ENCODE measurements around the gene TOR1B.
A peak's percentile ranks its signal among the peaks of the same experiment; 100 is the strongest.
"Not testable (repeated sequence)": the region's sequence is repeated elsewhere in the genome, so short reads cannot be mapped to it uniquely, and the experiment has no call there.

Gene TOR1B

GRCh38 chr9:129802833-129803675 lies at the start of gene TOR1B:
Gene TOR1B (plus strand): TSS chr9:129803184. CDS start chr9:129803213, 29 bp downstream.
- DNase-seq = peak; percentile 92

- DNase-seq = no peak
These were observed 47.8 kb upstream of the TOR1B start for GRCh38 chr9:129755151-129755550.

- no peak for DNase-seq
These were observed 46.8 kb upstream of the TOR1B start for GRCh38 chr9:129756191-129756590.

DNA sequence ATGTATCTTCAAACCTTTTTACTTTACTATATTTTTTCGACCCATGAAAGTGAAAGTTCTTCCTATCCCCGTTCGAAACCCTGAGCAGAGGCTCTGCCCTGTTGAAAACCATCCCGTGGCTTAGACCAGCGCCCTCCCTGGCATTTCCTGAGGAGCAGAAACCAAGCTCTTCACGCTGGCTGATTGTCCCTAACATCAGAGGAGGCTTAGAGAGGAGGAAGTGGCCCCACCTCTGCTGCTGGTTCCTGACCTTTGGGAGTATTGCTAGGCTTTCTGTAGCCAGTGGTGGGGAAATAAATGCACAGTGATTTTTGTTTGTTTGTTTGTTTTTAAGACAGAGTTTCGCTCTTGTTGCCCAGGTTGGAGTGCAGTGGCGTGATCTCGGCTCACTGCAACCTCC lies 45.9 kb upstream of the TOR1B start:
- DNase-seq = no peak

- DNase-seq = no peak
These were observed 43.7 kb upstream of the TOR1B start for GRCh38 chr9:129759319-129759718.

- DNase-seq = no peak
These were observed 43.0 kb upstream of the TOR1B start for GRCh38 chr9:129759804-129760502.

DNA sequence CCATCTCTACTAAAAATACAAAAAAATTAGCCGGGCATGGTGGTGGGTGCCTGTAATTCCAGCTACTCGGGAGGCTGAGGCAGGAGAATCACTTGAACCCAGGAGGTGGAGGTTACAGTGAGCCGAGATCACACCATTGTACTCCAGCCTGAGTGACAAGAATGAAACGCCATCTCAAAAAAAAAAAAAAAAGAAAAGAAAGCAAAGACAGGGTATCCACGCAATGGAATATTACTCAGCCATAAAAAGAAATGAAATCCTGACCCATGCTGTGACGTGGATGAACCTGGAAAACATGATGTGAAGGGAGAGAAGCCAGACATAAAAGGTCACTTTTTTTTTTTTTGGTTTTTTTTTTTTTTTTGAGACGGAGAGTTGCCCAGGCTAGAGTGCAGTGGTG lies 42.2 kb upstream of the TOR1B start:
- not testable (repeated sequence) for DNase-seq

GRCh38 chr9:129761293-129761900 lies 41.6 kb upstream of the TOR1B start:
- DNase-seq = no peak

GRCh38 chr9:129761901-129762369 lies 41.0 kb upstream of the TOR1B start:
- no peak for DNase-seq

DNA sequence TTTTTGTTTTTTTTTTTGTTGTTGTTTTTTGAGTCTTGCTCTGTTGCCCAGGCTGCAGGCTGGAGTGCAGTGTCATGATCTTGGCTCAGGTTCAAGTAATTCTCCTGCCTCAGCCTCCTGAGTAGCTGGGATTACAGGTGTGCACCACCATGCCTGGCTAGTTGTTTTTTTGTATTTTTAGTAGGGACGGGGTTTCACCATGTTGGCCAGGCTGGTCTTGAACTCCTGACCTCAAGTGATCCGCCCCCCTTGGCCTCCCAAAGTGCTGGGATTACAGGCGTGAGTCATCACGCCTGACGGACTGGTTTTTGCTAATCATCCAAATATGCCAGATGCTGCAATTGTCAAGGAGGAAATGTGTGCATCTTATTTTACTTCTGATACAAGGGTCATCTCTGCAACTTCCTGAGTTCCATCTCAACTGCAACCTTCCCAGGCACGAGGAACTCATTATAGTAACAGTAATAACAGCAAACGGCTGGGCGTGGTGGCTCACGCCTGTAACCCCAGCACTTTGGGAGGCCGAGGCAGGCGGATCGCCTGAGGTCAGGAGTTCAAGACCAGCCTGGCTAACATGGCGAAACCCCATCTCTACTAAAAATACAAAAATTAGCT lies 40.5 kb upstream of the TOR1B start:
- not testable (repeated sequence) for DNase-seq

DNA sequence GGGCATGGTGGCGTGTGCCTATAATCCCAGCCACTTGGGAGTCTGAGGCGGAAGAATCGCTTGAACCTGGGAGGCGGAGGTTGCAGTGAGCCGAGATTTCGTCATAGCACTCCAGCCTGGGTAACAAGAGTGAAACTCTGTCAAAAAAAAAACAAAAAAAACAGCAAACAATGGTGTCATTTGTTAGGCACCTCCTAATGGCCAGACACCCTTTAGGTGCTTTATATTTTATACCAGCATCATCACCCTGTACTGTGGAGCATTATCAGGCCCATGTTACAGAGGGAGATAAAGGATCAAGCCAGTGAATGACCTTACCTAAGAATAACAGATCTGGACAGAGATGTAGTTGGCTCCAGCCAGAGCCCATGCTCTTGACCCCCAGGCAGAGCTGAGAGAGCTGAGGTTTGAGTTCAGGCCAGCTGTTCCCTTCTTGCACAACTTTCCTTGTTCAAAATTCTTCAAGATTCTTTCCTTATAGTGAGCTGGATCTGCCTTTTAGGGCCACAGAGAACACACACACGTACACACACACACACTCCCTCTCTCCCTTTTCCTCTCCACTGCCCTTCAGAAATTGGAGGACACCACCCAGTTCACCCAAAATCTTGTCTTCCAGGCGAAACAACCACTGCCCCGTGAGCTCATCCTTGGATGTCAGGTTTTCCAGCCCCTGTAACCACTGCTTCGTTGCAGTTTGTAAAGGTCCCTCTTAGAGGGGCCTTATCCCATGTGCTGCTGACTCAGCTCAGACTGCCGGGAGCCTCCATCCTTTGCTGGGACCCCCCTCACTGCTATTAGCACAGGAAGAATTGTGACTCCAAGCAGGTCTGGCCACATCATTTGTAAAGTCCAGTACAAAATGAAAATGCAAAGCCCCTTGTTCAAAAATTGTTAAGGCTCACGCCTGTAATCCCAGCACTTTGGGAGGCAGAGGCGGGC lies 39.7 kb upstream of the TOR1B start:
- DNase-seq = no peak

DNA sequence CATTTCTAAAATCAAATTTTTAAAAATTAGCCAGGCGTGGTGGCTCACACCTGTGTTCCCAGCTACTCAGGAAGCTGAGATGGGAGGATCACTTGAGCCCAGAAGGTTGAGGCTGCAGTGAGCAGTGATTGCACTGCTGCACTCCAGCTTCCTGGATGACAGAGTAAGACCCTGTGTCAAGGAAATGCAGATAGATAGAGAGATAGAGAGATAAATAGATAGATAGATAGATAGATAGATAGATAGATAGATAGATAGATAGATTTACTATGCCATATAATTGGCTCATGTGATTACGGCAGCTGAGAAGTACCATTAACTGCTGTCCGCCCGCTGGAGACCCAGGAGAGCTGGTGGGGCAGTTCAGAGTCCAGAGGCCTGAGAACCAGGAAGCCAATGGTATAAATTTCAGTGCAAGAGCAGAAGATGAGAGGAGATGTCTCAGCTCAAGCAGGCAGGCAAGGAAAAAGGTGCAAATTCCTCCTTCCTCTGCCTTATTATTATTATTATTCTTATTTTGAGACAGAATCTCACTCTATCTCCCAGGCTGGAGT lies 37.1 kb upstream of the TOR1B start:
- DNase-seq = no peak

DNA sequence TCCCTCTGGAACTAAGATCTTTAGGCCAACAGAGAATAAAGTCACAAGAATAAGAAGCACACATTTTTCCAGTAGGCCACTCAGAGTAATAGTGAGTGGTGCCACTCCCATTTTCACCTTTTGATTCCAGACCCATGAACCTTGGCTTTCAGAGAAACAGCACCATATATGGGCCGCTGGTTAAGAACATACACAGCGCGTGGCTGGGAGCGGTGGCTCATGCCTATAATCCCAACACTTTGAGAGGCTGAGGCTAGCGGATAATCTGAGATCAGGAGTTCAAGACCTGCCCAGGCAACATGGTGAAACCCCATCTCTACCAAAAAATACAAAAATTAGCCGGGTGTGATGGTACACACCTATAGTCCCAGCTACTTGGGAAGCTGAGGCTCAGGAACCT lies 34.5 kb upstream of the TOR1B start:
- no peak for DNase-seq

GRCh38 chr9:129769669-129770068 lies 33.3 kb upstream of the TOR1B start:
- DNase-seq = no peak

DNA sequence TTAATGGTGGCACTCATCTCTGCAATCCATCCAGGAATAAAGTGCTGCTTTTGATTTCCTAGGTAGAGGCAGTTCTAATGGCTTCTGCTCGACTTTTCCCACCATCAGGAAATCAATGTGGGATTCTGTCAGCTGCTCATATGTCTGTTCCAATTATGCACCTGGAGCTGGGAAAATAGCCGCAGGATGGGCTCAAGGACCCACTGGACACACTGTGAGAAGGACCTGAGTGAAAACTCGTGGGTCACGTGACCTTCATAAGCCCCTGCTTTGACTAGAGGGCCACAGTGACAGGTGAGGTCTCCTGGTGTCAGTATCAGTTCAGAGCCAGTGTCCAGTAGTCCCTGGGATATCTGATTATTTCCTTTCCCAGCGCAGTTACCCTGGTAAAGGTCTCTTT lies 32.2 kb upstream of the TOR1B start:
- no peak for DNase-seq

GRCh38 chr9:129773262-129774048 lies 29.5 kb upstream of the TOR1B start:
- DNase-seq = no peak

DNA sequence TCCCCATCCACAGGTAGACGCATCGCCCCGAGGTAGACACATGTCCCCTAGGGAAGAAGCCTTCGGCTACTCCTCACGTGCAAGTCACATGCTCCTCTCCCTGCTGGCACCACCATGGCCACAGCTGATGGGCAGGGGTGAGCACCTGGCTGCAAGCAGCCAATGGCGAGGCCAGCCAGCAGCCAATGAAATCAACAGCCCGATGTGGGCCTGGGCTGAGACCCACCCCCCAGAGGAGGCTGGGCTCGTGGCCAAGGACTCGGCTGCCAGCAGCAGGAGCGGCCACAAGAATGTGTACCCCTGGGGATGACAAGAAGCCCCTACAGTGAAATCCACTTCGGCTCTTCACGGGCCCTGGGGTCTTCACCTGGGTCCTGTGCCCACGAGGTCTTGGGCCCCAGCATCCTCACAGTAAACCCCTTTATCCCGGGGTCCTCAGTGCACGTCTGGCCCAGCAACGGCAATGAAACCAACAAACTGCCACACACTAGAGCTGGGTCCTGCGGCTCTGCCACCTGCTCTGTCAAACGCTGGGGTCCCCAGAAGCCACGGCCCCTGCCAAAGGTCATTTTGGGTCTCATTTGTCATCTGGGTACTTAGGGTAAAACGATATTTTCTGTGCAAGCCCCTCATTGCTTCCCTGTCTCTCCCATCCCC lies 28.1 kb upstream of the TOR1B start:
- no peak for DNase-seq

DNA sequence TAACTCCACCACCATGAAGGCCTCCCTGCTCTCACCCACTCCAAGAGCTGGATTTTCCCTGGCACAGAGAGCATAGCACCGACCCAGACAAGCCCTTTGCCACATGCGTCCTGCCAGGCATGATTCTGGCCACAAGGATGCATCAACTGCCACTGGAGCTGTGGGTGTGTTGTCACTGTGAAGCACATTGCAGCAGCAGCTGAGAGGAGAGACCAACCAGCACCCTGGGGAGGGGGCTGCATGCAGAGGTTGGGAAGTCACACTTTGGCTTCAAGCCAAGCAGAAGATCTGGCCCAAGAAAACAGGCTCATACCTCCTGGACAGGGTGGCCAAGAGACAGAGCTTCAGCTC lies 27.6 kb upstream of the TOR1B start:
- no peak for DNase-seq

GRCh38 chr9:129776096-129776495 lies 26.9 kb upstream of the TOR1B start:
- not testable (repeated sequence) for DNase-seq

- DNase-seq = no peak
These were observed 26.4 kb upstream of the TOR1B start for GRCh38 chr9:129776566-129776937.

Data from stimulated activated CD4-positive, alpha-beta T cell treated with anti-CD3 and anti-CD28 coated beads, Interleukin-1b, Interleukin-23, amount 100 ng/mL, for 48 hours (primary cell).